HG03095 (cell line): Measurements from ENCODE around the gene LIN9.
"Not testable (repeated sequence)": the region's sequence is repeated elsewhere in the genome, so short reads cannot be mapped to it uniquely, and the experiment has no call there.

Experiments used
- ATAC-seq: cut with Tn5 transposase; IDR thresholded peaks from one replicate; pipeline ENCODE4 v1.9.1; 2021; ENCODE audit warnings: moderate library complexity; ENCODE audit not compliant: unreplicated experiment

The LIN9 gene

GRCh38 chr1:226276077-226276682, 32.8 kb downstream of the LIN9 start:
- no peak for ATAC-seq

DNA sequence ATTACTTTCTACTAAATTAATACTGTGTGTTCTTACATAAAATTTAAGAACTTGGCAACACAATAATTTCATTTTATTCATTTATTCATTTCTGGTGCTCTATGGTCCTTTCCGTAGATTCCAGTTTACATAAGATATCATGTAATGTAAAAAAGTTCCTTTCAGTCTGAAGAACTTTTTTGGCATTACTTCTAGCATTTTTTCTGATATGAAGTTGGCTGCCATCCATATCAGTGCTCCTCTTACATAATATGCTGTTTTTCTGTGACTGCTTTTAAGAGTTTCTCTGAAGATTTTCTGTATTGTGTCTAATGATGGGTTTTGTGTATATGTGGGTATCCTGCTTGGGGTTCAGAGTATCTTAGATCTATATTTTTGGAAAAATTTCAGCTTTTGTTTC, 34.8 kb downstream of the LIN9 start:
- ATAC-seq = no peak

DNA sequence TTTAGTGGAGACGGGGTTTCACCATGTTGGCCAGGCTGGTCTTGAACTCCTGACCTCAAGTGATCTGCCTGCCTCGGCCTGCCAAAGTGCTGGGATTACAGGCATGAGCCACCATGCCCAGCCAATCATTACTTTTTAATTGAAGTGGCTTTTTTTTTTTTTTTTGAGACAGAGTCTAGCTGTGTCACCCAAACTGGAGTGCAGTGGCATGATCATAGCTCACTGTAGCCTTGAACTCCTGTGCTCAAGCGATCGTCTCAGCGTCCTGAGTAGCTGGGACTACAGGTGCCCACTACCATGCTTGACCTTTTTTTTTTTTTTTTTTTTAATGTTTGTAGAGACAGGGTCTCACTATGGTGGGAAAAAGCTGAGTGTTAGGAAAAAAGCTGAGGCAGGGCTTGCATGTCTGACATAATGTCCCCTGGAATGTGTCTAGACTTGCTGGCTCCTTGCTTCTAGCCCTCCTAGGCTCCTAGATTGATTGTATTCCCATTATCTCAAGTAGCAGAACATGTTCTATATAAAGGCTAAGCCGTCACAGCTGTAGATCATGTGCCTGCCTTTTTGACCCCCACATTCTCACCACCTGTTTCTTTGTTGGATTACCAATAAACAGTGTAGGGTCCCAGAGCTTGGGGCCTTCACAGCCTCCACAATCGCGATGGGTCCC, 36.6 kb downstream of the LIN9 start:
- ATAC-seq = not testable (repeated sequence)

DNA sequence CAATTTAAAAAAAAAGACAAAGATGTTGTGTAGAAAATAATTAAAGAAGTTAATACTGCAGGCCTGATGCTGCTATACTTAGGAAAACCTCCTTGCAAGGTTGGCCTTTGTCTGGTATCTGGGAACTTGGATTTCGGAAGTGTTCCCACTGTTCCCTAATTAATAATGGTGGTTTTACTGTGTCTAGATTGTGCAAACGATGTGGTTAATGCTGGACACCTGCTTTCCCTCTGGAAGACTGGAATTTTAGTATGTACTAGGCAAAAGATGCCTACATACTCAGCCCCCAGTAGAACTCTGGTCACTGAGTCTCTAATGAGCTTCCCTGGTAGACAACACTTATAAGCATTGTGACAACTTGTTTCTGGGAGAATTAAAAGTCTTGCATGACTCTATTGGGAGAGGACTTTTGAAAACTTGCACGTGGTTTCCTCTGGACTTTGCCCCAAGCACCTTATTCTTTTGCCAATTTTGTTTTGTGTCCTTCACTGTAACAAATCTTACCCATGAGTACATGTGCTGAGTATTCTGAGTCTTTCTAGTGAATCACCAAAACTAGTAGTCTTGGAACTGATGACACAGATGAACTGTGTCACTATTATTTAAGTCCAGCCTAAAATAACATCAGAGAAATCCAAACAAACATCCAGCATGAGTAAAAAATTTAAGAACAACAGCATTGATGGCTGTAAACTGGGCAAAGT, 40.4 kb downstream of the LIN9 start:
- no peak for ATAC-seq

GRCh38 chr1:226261818-226262217, 47.1 kb downstream of the LIN9 start:
- no peak for ATAC-seq

DNA sequence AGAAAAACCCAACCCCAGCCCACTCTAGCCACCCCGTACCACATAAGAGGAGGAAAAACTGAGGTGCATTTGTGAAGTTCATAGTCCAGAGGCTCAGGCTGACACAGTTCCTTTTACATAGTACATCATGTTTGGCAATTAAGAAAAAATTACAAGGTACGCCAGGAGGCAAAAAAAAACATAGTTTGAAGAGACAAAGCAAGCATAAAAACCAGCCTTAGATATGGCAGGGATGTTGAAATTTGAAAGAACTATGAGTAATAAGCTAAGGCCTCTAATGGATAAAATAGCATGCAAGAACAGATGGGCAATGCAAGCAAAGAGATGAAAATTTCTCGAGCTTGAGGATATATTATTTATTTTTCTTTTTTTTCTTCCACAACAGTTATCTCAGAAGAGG, 53.6 kb downstream of the LIN9 start:
- ATAC-seq = no peak

- no peak for ATAC-seq
Measured at GRCh38 chr1:226253933-226254332, 55.0 kb downstream of the LIN9 start.

DNA sequence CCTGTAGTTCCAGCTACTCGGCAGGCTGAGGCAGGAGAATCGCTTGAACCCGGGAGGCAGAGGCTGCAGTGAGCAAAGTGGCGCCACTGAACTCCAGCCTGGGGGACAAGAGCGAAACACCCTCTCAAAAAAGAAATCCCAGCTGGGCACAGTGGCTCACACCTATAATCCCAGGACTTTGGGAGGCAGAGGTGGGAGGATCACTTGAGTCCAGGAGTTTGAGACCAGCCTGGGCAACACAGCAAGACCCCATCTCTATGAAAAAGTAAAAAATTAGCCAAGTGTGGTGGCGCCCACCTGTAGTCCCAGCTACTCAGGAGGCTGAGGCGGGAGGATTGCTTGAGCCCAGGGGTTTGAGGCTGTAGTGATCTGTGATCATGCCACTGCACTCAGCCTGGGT, 56.1 kb downstream of the LIN9 start:
- ATAC-seq = not testable (repeated sequence)

GRCh38 chr1:226250511-226250910, 58.5 kb downstream of the LIN9 start:
- no peak for ATAC-seq

- ATAC-seq = no peak
Measured at GRCh38 chr1:226248796-226249195, 60.2 kb downstream of the LIN9 start.

DNA sequence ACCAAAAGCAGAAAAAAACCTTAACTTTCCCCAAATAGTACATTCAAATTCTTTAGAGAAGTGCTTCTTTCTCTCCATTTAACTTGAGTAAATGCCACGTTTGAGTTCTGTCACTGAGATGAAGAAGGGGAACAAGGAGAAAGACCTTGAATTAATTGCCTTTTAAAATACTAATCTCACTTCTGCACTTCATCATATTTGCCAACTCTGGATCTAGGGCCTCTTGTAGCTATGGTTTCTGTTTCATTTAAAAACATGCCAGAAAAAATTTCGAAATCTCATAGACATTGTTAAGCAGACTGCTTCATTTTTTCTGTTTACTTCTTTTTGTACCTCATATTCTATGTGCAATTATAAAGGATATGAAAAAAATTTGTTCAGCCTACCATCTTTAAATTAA, 60.9 kb downstream of the LIN9 start:
- no peak for ATAC-seq

DNA sequence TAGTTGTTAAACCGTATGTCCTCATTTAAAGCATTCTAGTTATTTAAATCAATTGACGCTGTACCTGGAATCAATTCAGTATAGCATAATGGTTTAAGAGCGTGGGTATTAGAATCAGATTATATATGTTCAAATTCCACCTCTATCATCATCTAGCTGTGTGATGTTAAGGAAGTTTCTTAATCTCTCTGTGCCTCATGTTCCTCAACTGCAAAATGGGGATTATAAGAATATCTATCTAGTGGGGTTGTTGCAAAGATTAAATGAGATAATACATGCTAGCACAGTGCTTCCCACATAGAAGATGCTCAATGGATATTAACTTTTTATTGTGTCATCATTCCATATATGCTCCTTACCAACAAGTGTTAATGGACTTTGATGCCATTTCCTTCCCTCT, 69.5 kb downstream of the LIN9 start:
- ATAC-seq = no peak

DNA sequence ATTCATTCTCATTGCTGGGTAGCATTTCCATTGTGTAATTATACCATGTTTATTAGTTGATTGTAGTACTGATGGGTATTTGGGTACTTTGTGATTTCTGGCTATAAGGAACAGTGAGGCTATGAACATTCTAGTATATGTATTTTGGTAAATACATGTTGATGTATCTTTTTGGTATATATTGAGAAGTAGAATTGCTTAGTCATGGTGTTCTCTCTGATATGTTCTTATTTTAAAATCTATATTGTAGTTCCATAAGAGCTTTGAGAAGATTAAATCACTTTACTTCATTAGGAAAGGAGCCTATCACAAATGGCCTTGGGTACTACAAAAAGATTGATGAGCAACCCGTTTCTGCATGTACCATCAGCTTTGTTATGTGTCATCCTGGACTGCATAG, 72.1 kb downstream of the LIN9 start:
- no peak for ATAC-seq

DNA sequence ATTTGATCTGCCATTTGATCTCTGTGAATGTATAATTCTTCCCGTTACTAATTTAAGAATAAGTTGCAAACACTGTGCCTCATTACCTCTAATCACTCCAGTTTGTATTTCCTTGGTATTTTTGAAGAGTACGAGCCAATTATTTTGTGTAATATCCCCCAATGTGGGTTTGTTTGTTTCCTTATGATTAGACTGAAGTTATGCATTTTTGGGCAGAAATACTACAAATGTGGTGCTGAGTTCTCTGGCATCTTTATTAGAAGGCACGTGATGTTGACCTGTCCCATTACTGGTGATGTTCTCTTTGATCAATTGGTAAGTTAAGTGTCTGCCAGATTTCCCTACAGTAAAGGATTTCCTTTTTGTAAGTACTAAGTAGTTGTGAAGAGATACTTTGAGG, 75.2 kb downstream of the LIN9 start:
- no peak for ATAC-seq

GRCh38 chr1:226233293-226233692, 75.7 kb downstream of the LIN9 start:
- no peak for ATAC-seq

GRCh38 chr1:226226601-226227000, 82.4 kb downstream of the LIN9 start:
- no peak for ATAC-seq

GRCh38 chr1:226223786-226224244, 85.1 kb downstream of the LIN9 start:
- peak; percentile 61 for ATAC-seq

GRCh38 chr1:226223157-226223785, 85.7 kb downstream of the LIN9 start, which contains the start of gene MIXL1:
MIXL1 (plus strand) TSS chr1:226223664; CDS start chr1:226223682, 18 bp downstream.
- ATAC-seq = peak; percentile 46

GRCh38 chr1:226222686-226223085, 86.3 kb downstream of the LIN9 start:
- no peak for ATAC-seq

- no peak for ATAC-seq
Measured at GRCh38 chr1:226220473-226221189, 88.3 kb downstream of the LIN9 start.

DNA sequence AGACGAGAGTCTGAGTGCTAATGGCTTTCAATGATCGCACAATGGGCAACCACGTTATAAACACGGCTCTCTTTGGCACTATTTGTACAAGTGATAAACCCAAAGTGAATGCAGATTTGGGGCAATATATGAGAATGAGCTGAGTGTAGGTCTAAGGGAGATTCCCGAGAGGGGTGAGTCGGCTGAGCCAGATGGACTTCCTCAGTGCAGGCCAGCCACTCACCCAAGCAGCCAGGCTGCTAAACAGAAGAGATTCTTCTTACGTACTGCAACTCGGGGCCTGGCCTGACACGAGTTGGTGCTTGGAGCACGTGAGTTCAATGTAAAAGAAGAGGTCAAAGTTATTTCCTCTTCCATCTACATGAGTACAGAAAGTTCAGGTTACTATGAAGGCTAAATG, 91.7 kb downstream of the LIN9 start:
- no peak for ATAC-seq
